Stimulated activated CD4-positive, alpha-beta T cell treated with anti-CD3 and anti-CD28 coated beads, Interleukin-12 subunit alpha, Interleukin-12 subunit beta, amount 100 ng/mL, for 4 hours (primary cell): Measurements from ENCODE around the gene SERPINA12.
"Not testable (repeated sequence)": the region's sequence is repeated elsewhere in the genome, so short reads cannot be mapped to it uniquely, and the experiment has no call there.

Experiments
- DNase-seq: peaks from one replicate; pipeline ENCODE4 v3.0.0-alpha.2; 2020

The SERPINA12 gene

GRCh38 chr14:94485944-94486841, 23.1 kb downstream of the SERPINA12 start:
- peak; percentile 48 for DNase-seq

GRCh38 chr14:94484481-94484880, 24.8 kb downstream of the SERPINA12 start:
- DNase-seq: no peak

- no peak for DNase-seq
Observed at GRCh38 chr14:94483729-94484275, 25.5 kb downstream of the SERPINA12 start.

GRCh38 chr14:94483071-94483451, 26.2 kb downstream of the SERPINA12 start:
- DNase-seq: no peak

GRCh38 chr14:94482132-94483070, 26.9 kb downstream of the SERPINA12 start:
- not testable (repeated sequence) for DNase-seq

- DNase-seq: no peak
Observed at GRCh38 chr14:94481468-94482131, 27.7 kb downstream of the SERPINA12 start.

- DNase-seq: no peak
Observed at GRCh38 chr14:94480809-94481208, 28.5 kb downstream of the SERPINA12 start.

- DNase-seq: no peak
Observed at GRCh38 chr14:94478420-94478819, 30.8 kb downstream of the SERPINA12 start.

GRCh38 chr14:94476023-94476422, 33.2 kb downstream of the SERPINA12 start, which contains the start of gene SERPINA9:
Gene SERPINA9, minus strand, starts transcription at chr14:94476197. Its CDS starts 6,357 bp downstream, at chr14:94469840.
- no peak for DNase-seq

- no peak for DNase-seq
Observed at GRCh38 chr14:94474581-94475031, 34.7 kb downstream of the SERPINA12 start.

GRCh38 chr14:94473666-94474410, 35.4 kb downstream of the SERPINA12 start:
- no peak for DNase-seq

- DNase-seq: no peak
Observed at GRCh38 chr14:94472842-94473241, 36.4 kb downstream of the SERPINA12 start.

GRCh38 chr14:94471045-94471444, 38.2 kb downstream of the SERPINA12 start:
- no peak for DNase-seq

GRCh38 chr14:94470311-94470710, 39.0 kb downstream of the SERPINA12 start:
- no peak for DNase-seq

GRCh38 chr14:94469261-94469660, 40.0 kb downstream of the SERPINA12 start:
- no peak for DNase-seq

- DNase-seq: no peak
Observed at GRCh38 chr14:94467728-94468520, 41.3 kb downstream of the SERPINA12 start.

- DNase-seq: no peak
Observed at GRCh38 chr14:94466706-94467370, 42.4 kb downstream of the SERPINA12 start.

GRCh38 chr14:94465042-94465441, 44.2 kb downstream of the SERPINA12 start:
- no peak for DNase-seq

- DNase-seq: no peak
Observed at GRCh38 chr14:94464290-94464689, 45.0 kb downstream of the SERPINA12 start.
